T-helper 2 cell (primary cell): ENCODE results near the gene NEK4.

ENCODE experiments used
- DNase-seq, 5 experiments: peaks; one replicate each; pipeline versions ENCODE4 v3.0.0 to v3.0.0-alpha.2; 2012 to 2022
- total RNA-seq, 2 donors: gene quantifications; one replicate each; lab custom pipeline; 2026; lab: John Stamatoyannopoulos, UW

NEK4 gene
- total RNA-seq, result 14.0 to 27.5 reads per million in 2 donors

GRCh38 chr3:52770496-52771333 is at the start of gene NEK4:
NEK4 (minus strand) TSS chr3:52770940; CDS start chr3:52770746, 194 bp downstream.
- DNase-seq, result peak; percentile 45 to 89 (median 72)

- no peak for DNase-seq
These were observed 49.2 kb upstream of the NEK4 start for GRCh38 chr3:52819936-52820335.

GRCh38 chr3:52817860-52818259 is 47.1 kb upstream of the NEK4 start:
- DNase-seq, result no peak

GRCh38 chr3:52817221-52817620 is 46.5 kb upstream of the NEK4 start:
- no peak for DNase-seq

GRCh38 chr3:52816654-52817053 is 45.9 kb upstream of the NEK4 start:
- DNase-seq, result no peak

- no peak for DNase-seq
These were observed 45.5 kb upstream of the NEK4 start for GRCh38 chr3:52816199-52816598.

GRCh38 chr3:52813810-52814209 is 43.1 kb upstream of the NEK4 start:
- no peak for DNase-seq

- no peak for DNase-seq
These were observed 40.8 kb upstream of the NEK4 start for GRCh38 chr3:52811452-52812011.

- no peak for DNase-seq
These were observed 40.2 kb upstream of the NEK4 start for GRCh38 chr3:52810923-52811322.

- DNase-seq, result peak in 1 of 5 experiments; percentile 35
These were observed 39.1 kb upstream of the NEK4 start for GRCh38 chr3:52809662-52810377.

GRCh38 chr3:52809149-52809548 is 38.4 kb upstream of the NEK4 start:
- DNase-seq, result no peak

GRCh38 chr3:52805270-52806039 is 34.7 kb upstream of the NEK4 start:
- no peak for DNase-seq

GRCh38 chr3:52801839-52802238 is 31.1 kb upstream of the NEK4 start:
- no peak for DNase-seq

- no peak for DNase-seq
These were observed 29.3 kb upstream of the NEK4 start for GRCh38 chr3:52800079-52800478.

GRCh38 chr3:52798978-52799476 is 28.3 kb upstream of the NEK4 start:
- peak in 1 of 5 experiments; percentile 13 for DNase-seq

GRCh38 chr3:52798376-52798977 is 27.7 kb upstream of the NEK4 start:
- DNase-seq, result no peak

GRCh38 chr3:52796411-52796810 is 25.7 kb upstream of the NEK4 start:
- no peak for DNase-seq

- no peak for DNase-seq
These were observed 24.7 kb upstream of the NEK4 start for GRCh38 chr3:52795298-52795900.

GRCh38 chr3:52794612-52795099 is 23.9 kb upstream of the NEK4 start, which contains the start of gene ITIH3:
ITIH3 (plus strand) TSS chr3:52794796; CDS start chr3:52794804, 8 bp downstream.
- no peak for DNase-seq

- no peak for DNase-seq
These were observed 23.2 kb upstream of the NEK4 start for GRCh38 chr3:52793702-52794611.
